ENCODE measurements around the gene CALML6. TPM values are rescaled to one million over a fixed set of nuclear protein-coding genes. Genes with fewer than 3 reads are reported as not detected.

CALML6 gene
- total RNA-seq, 2 experiments from 2014 or later, result 0.54 to 5.1 TPM

DNA sequence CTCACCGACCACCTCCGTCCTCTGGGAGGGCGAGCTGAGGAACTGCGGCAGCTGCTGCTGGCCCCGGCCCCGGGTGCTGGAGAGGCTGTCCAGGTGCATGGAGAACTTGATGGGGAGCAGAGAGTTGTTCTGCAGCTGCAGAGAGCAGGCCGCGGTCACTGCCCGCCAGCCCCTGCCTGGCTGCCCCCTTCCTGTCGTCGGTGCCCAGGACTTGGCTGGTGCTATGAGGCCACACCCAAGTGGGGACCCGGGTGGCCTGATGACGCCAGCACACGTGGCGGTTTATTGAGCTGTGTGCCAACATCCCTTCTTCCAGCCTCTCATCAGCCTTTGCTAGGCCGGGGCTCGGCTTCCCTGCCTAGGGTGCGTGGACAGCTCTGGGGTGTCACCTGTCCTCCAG, 9.3 kb downstream of the CALML6 start:
- no peaks in the 10 kb centered on the region for H3K36me3 ChIP-seq (ENCODE audit: insufficient read depth, low read length)
- H3K9me2 ChIP-seq (ENCODE audit: insufficient read depth, low read length), result no peaks in the 10 kb centered on the region
- BruUV-seq (replicated peaks), result no TSS peak
- peaks cover 5% of the 10 kb centered on the region for H3K4me1 ChIP-seq (ENCODE audit: insufficient read depth, low read length, poor library complexity, severe bottlenecking)
- no peak overlapping the region for H3K4me3 ChIP-seq (ENCODE audit: low read depth, low read length, poor library complexity, severe bottlenecking)
- no peak overlapping the region for H3K27ac ChIP-seq (ENCODE audit: low read depth, low read length, poor library complexity, severe bottlenecking)
- H2AFZ ChIP-seq (ENCODE audit: low read length), result no peak overlapping the region
- no peaks in the 10 kb centered on the region for H4K20me1 ChIP-seq (ENCODE audit: insufficient read depth, low read length)
- no peak overlapping the region for H3K4me2 ChIP-seq (ENCODE audit: low read length)
- H3K79me2 ChIP-seq (ENCODE audit: insufficient read depth, low read depth, low read length), result no peaks in the 10 kb centered on the region
- H3K9me3 ChIP-seq (ENCODE audit: low read length), result no peaks in the 10 kb centered on the region
- TF ChIP-seq, protein P1, sequence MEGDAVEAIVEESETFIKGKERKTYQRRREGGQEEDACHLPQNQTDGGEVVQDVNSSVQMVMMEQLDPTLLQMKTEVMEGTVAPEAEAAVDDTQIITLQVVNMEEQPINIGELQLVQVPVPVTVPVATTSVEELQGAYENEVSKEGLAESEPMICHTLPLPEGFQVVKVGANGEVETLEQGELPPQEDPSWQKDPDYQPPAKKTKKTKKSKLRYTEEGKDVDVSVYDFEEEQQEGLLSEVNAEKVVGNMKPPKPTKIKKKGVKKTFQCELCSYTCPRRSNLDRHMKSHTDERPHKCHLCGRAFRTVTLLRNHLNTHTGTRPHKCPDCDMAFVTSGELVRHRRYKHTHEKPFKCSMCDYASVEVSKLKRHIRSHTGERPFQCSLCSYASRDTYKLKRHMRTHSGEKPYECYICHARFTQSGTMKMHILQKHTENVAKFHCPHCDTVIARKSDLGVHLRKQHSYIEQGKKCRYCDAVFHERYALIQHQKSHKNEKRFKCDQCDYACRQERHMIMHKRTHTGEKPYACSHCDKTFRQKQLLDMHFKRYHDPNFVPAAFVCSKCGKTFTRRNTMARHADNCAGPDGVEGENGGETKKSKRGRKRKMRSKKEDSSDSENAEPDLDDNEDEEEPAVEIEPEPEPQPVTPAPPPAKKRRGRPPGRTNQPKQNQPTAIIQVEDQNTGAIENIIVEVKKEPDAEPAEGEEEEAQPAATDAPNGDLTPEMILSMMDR (conservative IDR thresholded peaks at IDR 0.05; ENCODE audit: low read length), result no peak
- no peak for DNase-seq (ENCODE audit: low spot score)
- ChIA-PET CTCF (ENCODE audit: unreplicated experiment) (interaction anchor here (0.6 kb wide), 1 partner anchor 200 kb away, joined by 3 read pairs; no protein-coding TSS in a partner anchor), POLR2A (no interaction called here)
- intact Hi-C loops (cut with micrococcal nuclease; ENCODE audit: unreplicated experiment), result no loop called here

DNA sequence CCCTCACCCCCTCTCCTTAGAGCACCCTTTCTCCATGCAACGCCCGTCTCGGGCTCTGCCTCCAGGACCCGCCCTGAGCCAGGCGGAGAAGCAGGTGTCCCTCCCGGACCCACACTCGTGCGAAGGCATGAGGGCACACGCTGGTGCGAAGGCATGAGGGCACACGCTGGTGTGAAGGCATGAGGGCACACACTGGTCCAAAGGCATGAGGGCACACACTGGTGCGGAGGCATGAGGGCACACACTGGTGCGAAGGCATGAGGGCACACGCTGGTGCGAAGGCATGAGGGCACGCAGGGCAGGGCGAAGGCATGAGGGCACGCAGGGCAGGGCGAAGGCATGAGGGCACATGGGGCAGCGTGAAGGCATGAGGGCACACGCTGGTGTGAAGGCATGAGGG, 9.8 kb downstream of the CALML6 start:
- Histone ChIP-seq H3K4me3 (ENCODE audit: low read depth, low read length, poor library complexity, severe bottlenecking) (no peak overlapping the region), H4K20me1 (ENCODE audit: insufficient read depth, low read length) (no peaks in the 10 kb centered on the region), H3K9me3 (ENCODE audit: low read length) (no peaks in the 10 kb centered on the region), H3K36me3 (ENCODE audit: insufficient read depth, low read length) (no peaks in the 10 kb centered on the region), H3K9me2 (ENCODE audit: insufficient read depth, low read length) (no peaks in the 10 kb centered on the region), H3K4me1 (ENCODE audit: insufficient read depth, low read length, poor library complexity, severe bottlenecking) (peaks cover 2% of the 10 kb centered on the region), H3K4me2 (ENCODE audit: low read length) (no peak overlapping the region), H3K79me2 (ENCODE audit: insufficient read depth, low read depth, low read length) (no peaks in the 10 kb centered on the region), H2AFZ (ENCODE audit: low read length) (no peak overlapping the region), H3K27ac (ENCODE audit: low read depth, low read length, poor library complexity, severe bottlenecking) (no peak overlapping the region)
- intact Hi-C loops (cut with micrococcal nuclease; ENCODE audit: unreplicated experiment), result no loop called here
- ChIA-PET POLR2A (no interaction called here), CTCF (ENCODE audit: unreplicated experiment) (interaction anchor here (0.6 kb wide), 1 partner anchor 200 kb away, joined by 3 read pairs; no protein-coding TSS in a partner anchor)
- no peak for DNase-seq (ENCODE audit: low spot score)
- no peak for TF ChIP-seq EZH2phosphoT487 (IDR thresholded peaks at IDR 0.05; ENCODE audit: borderline replicate concordance, low read depth, low read length)
- TF ChIP-seq, protein P1 (conservative IDR thresholded peaks at IDR 0.05; ENCODE audit: low read length), result no peak
- BruUV-seq (replicated peaks), result no TSS peak

DNA sequence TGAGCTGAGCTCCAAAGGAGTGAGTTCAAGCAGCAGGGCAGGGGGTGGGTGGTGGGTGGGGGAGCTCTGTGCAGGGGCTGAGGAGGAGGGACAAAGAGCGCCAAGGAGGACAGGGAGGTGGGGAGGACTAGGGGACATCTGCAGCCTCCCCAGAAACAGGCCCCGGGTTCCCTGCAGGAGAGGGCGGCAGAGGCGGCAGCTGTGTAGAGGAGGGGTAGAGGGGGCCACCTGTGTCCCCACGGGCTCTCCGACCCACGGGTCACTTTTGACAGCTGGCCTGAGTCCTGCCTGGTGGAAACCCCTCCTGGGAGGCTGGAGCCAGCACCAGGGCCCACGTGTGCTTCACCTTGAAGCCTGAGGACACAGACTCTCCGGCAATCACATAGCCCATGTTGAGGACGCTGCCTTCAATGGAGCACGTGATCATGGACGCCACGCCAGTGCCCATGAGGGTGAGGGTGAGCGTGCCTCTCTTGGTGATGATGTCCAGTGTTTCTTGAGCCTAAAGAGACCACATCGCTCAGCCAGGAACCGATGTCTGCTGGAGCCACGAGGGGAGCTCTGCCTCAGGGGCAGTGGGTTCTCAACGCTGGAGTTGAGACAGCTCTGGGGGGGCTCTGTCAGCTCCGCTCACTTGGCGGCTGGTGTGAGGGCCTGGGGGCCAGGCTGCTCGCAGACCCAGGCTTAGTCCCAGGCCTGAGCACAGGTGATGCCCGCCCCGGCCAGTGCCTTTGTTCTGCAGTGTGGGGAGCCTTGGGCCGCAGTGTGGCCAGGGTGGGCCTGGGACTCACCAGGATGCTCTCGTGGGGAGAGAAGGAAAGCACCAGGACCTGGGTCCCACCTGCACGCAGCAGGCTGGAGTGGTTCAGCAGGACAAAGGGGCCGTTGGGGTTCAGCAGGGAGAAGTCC, 10.6 kb downstream of the CALML6 start:
- Histone ChIP-seq H2AFZ (ENCODE audit: low read length) (no peak overlapping the region), H3K79me2 (ENCODE audit: insufficient read depth, low read depth, low read length) (no peaks in the 10 kb centered on the region), H3K4me2 (ENCODE audit: low read length) (no peak overlapping the region), H3K36me3 (ENCODE audit: insufficient read depth, low read length) (no peaks in the 10 kb centered on the region), H3K4me1 (ENCODE audit: insufficient read depth, low read length, poor library complexity, severe bottlenecking) (no peaks in the 10 kb centered on the region), H3K27ac (ENCODE audit: low read depth, low read length, poor library complexity, severe bottlenecking) (no peak overlapping the region), H3K4me3 (ENCODE audit: low read depth, low read length, poor library complexity, severe bottlenecking) (no peak overlapping the region), H3K9me2 (ENCODE audit: insufficient read depth, low read length) (no peaks in the 10 kb centered on the region), H4K20me1 (ENCODE audit: insufficient read depth, low read length) (no peaks in the 10 kb centered on the region), H3K9me3 (ENCODE audit: low read length) (no peaks in the 10 kb centered on the region)
- CTCF ChIA-PET (ENCODE audit: unreplicated experiment), result no interaction called here
- intact Hi-C loops (cut with micrococcal nuclease; ENCODE audit: unreplicated experiment), result no loop called here
- no peak for TF ChIP-seq EZH2phosphoT487 (IDR thresholded peaks at IDR 0.05; ENCODE audit: borderline replicate concordance, low read depth, low read length)
- TF ChIP-seq, protein P1 (conservative IDR thresholded peaks at IDR 0.05; ENCODE audit: low read length), result no peak
- POLR2A ChIA-PET, result no interaction called here
- no TSS peak for BruUV-seq (replicated peaks)
- DNase-seq (ENCODE audit: low spot score), result no peak

Measured in OCI-LY7 (cell line).